HepG2 (cell line): ENCODE data around the gene DOCK4. TPM values are rescaled to one million over a fixed set of nuclear protein-coding genes. Genes with fewer than 3 reads are reported as not detected.

Experiments used
- ADNP ChIP-seq: sonication (generic); formaldehyde crosslinking; IDR thresholded peaks from 2 replicates; pipeline ENCODE4 v1.4.0; 2020; ENCODE audit warnings: missing genetic modification reagents
- CENPX ChIP-seq: sonication (generic); formaldehyde crosslinking; IDR thresholded peaks from 2 replicates; pipeline ENCODE4 v1.9.0; 2021; ENCODE audit warnings: mild to moderate bottlenecking, missing genetic modification reagents, moderate library complexity
- FOXC1 ChIP-seq: sonication (generic); formaldehyde crosslinking; IDR thresholded peaks from 2 replicates; pipeline ENCODE4 v1.8.0; 2022; ENCODE audit warnings: mild to moderate bottlenecking, missing genetic modification reagents, borderline replicate concordance
- POLR2G ChIP-seq: fragments of 200-400 bp; formaldehyde crosslinking; IDR thresholded peaks from 2 replicates; pipeline ENCODE4 v1.6.1; 2018; ENCODE audit warnings: mild to moderate bottlenecking, low read depth, low read length, moderate library complexity
- RBAK ChIP-seq: sonication (generic); formaldehyde crosslinking; IDR thresholded peaks from 2 replicates; pipeline ENCODE4 v1.5.1; 2020; ENCODE audit warnings: mild to moderate bottlenecking, missing genetic modification reagents
- SP4 ChIP-seq: sonication (generic); formaldehyde crosslinking; IDR thresholded peaks from 2 replicates; pipeline ENCODE4 v1.8.1; 2023; ENCODE audit warnings: mild to moderate bottlenecking, missing genetic modification reagents
- TFDP1 ChIP-seq: IDR thresholded peaks from 2 replicates; pipeline ENCODE4 v1.6.1; 2016; ENCODE audit warnings: missing compliant biosample characterization, missing genetic modification reagents, borderline replicate concordance
- THRA ChIP-seq: sonication (generic); formaldehyde crosslinking; IDR thresholded peaks from 2 replicates; pipeline ENCODE4 v1.4.0; 2020; ENCODE audit warnings: missing genetic modification reagents, borderline replicate concordance
- ZNF691 ChIP-seq: sonication (generic); formaldehyde crosslinking; IDR thresholded peaks from 2 replicates; pipeline ENCODE4 v1.4.0; 2020; ENCODE audit warnings: missing genetic modification reagents, low read depth, mild to moderate bottlenecking, borderline replicate concordance
- polyA plus RNA-seq, 8 experiments: library from polyadenylated mRNA; depleted of rRNA in 3 of 8; stranded (reverse) in 7 of 8; unstranded in 1 of 8; fragments of >200 nt; fragmentation: Illumina TruSeq in 4 of 8; extraction: Trizol in 4 of 8; gene quantifications; 2 replicates each; pipeline versions ENCODE4 v1.2.1 to v1.2.3, GENCODE V29; 2011 to 2016; ENCODE audit warnings: low read depth in 4 of 8, missing spikeins in 1 of 8, mixed read lengths in 1 of 8; ENCODE audit not compliant: insufficient read depth in 1 of 8
- total RNA-seq, 5 experiments: library from RNA; depleted of rRNA; stranded (reverse); fragments of >200 nt; fragmentation: Illumina TruSeq; extraction: Trizol; gene quantifications; 2 replicates each; pipeline ENCODE4 v1.2.3, GENCODE V29; 2016; ENCODE audit warnings: low read depth in 1 of 5

Gene DOCK4
- total and polyA plus RNA-seq, 2 of the 13 experiments (the other 11 are each of a cell fraction or from before 2014, with no cell fraction given), result 13.5 to 17.4 TPM

GRCh38 chr7:111736552-111736874, 469.7 kb downstream of the DOCK4 start (continued):
- TF ChIP-seq THRA (CRISPR knock-in tag), result no peak
- no peak for TF ChIP-seq SP4 (CRISPR knock-in tag)
- no peak for TF ChIP-seq TFDP1 (CRISPR knock-in tag)
- no peak for TF ChIP-seq RBAK (CRISPR knock-in tag)
- TF ChIP-seq ADNP (CRISPR knock-in tag), result no peak
- TF ChIP-seq FOXC1, result no peak
- TF ChIP-seq POLR2G, result no peak
- TF ChIP-seq CENPX, result no peak
- no peak for TF ChIP-seq ZNF691 (CRISPR knock-in tag)
